ENCODE data around the gene MUC15. TPM values are rescaled to one million over a fixed set of nuclear protein-coding genes. Genes with fewer than 3 reads are reported as not detected.

The MUC15 gene
- total and polyA plus RNA-seq, 2 donors (not counting 1 experiment from before 2014, with no cell fraction given) = not detected

DNA sequence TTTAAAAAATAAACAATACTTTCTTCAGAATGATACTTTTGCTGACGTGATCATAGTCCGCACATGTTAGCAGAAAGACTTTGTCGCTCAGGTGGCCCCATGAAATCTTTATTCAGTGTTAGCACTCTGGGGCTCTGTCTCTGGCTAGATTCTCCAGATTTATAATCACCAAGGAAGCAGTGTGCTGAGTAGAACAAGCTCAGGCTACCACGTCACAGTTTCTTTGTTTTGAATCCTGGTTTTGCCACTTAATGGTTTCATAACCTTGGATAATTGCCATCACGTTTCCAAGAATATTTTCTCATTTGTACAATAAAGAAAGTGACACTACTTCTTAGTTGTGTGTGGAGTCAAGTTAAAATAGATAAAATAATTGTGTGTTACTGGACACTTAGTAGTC is 3.9 kb upstream of the MUC15 start:
- no peak for DNase-seq
- Histone ChIP-seq H3K36me3 (replicated peaks in 1 of 2; ENCODE audit: control extremely low read depth in 1 of 2, control insufficient read depth in 1 of 2, extremely low read depth in 1 of 2, insufficient read depth in 2 of 2, low read length in 1 of 2) (no peaks in the 10 kb centered on the region), H3K27ac (ENCODE audit: low read length in 2 of 2) (no peak overlapping the region), H3K9me3 (ENCODE audit: control extremely low read depth in 1 of 3, control insufficient read depth in 2 of 3, insufficient read depth in 1 of 3, low read length in 2 of 3) (no peaks in the 10 kb centered on the region), H2AFZ (ENCODE audit: insufficient read depth, low read depth, low read length, poor library complexity, severe bottlenecking) (no peak overlapping the region), H3K27me3 (replicated peaks in 1 of 4; ENCODE audit: control extremely low read depth in 1 of 4, control insufficient read depth in 3 of 4, insufficient read depth in 4 of 4, low read length in 3 of 4) (no peaks in the 10 kb centered on the region), H3K4me3 (ENCODE audit: control extremely low read depth in 1 of 5, extremely low read depth in 1 of 5, insufficient read depth in 1 of 5, low read depth in 2 of 5, low read length in 4 of 5) (no peak overlapping the region), H3K4me1 (ENCODE audit: control insufficient read depth in 2 of 2, insufficient read depth in 2 of 2, low read length in 2 of 2) (no peaks in the 10 kb centered on the region), H4K20me1 (ENCODE audit: control insufficient read depth, insufficient read depth, low read length, poor library complexity, severe bottlenecking) (no peaks in the 10 kb centered on the region), H3K4me2 (replicated peaks; ENCODE audit: low read depth, low read length, poor library complexity, severe bottlenecking) (no peak overlapping the region), H3K79me2 (ENCODE audit: control insufficient read depth, insufficient read depth, low read length) (no peaks in the 10 kb centered on the region), H3K9ac (ENCODE audit: low read length) (no peak overlapping the region)
- ChIA-PET POLR2A (no interaction called here), CTCF (no interaction called here)
- no peaks in the 10 kb centered on the region for H3K9me3 Mint-ChIP-seq (ENCODE audit: insufficient read depth)
- intact Hi-C loops (cut with micrococcal nuclease) = no loop called here
- no peak overlapping the region for H3K4me3 Mint-ChIP-seq
- no peaks in the 10 kb centered on the region for H3K27me3 Mint-ChIP-seq
- TF ChIP-seq EZH2 (IDR thresholded peaks at IDR 0.05; ENCODE audit: borderline replicate concordance, insufficient read depth, low read depth, low read length, poor library complexity, severe bottlenecking) (no peak), CTCF (IDR thresholded peaks at IDR 0.05) (no peak)
- H3K27ac Mint-ChIP-seq = no peak overlapping the region
- WGBS (ENCODE audit: insufficient coverage) = 95% methylated on average over 3 of the region's 5 CpGs
- ATAC-seq (ENCODE audit: low read depth) = no peak
- H3K4me1 Mint-ChIP-seq = no peaks in the 10 kb centered on the region

DNA sequence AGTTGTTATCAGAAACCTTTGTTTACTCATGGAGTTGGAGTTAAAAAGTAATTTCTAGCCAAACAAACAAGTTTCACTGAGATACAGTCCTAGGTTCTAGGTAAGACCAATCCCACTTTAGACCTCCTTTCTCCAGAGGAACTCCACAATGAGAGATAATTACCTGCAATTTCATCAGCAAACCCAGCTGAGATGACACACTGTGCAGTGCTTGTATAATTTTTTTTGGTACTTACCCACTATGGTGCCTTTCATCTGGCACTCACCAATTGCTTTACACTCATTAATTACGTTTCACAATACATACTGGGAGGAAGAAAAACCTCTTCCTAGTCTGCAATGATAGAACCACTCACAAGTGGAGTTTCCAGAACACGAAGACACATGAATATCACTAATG is 1.8 kb upstream of the MUC15 start:
- no peak for DNase-seq
- H3K9ac ChIP-seq (ENCODE audit: low read length) = no peak overlapping the region
- no peaks in the 10 kb centered on the region for H3K27me3 ChIP-seq (replicated peaks in 1 of 4; ENCODE audit: control extremely low read depth in 1 of 4, control insufficient read depth in 3 of 4, insufficient read depth in 4 of 4, low read length in 3 of 4)
- Mint-ChIP-seq H3K4me3 (no peak overlapping the region), H3K27me3 (no peaks in the 10 kb centered on the region), H3K4me1 (no peaks in the 10 kb centered on the region), H3K9me3 (ENCODE audit: insufficient read depth) (no peaks in the 10 kb centered on the region), H3K27ac (no peak overlapping the region)
- no peak overlapping the region for H2AFZ ChIP-seq (ENCODE audit: insufficient read depth, low read depth, low read length, poor library complexity, severe bottlenecking)
- no peaks in the 10 kb centered on the region for H3K79me2 ChIP-seq (ENCODE audit: control insufficient read depth, insufficient read depth, low read length)
- no peak overlapping the region for H3K4me3 ChIP-seq (ENCODE audit: control extremely low read depth in 1 of 5, extremely low read depth in 1 of 5, insufficient read depth in 1 of 5, low read depth in 2 of 5, low read length in 4 of 5)
- H3K9me3 ChIP-seq (ENCODE audit: control extremely low read depth in 1 of 3, control insufficient read depth in 2 of 3, insufficient read depth in 1 of 3, low read length in 2 of 3) = no peaks in the 10 kb centered on the region
- WGBS (ENCODE audit: insufficient coverage) = 50% methylated on average over 1 of the region's 2 CpGs
- TF ChIP-seq CTCF (IDR thresholded peaks at IDR 0.05) (no peak), EZH2 (IDR thresholded peaks at IDR 0.05; ENCODE audit: borderline replicate concordance, insufficient read depth, low read depth, low read length, poor library complexity, severe bottlenecking) (no peak)
- H4K20me1 ChIP-seq (ENCODE audit: control insufficient read depth, insufficient read depth, low read length, poor library complexity, severe bottlenecking) = no peaks in the 10 kb centered on the region
- CTCF ChIA-PET = no interaction called here
- H3K4me1 ChIP-seq (ENCODE audit: control insufficient read depth in 2 of 2, insufficient read depth in 2 of 2, low read length in 2 of 2) = no peaks in the 10 kb centered on the region
- POLR2A ChIA-PET = no interaction called here
- no peak for ATAC-seq (ENCODE audit: low read depth)
- H3K36me3 ChIP-seq (replicated peaks in 1 of 2; ENCODE audit: control extremely low read depth in 1 of 2, control insufficient read depth in 1 of 2, extremely low read depth in 1 of 2, insufficient read depth in 2 of 2, low read length in 1 of 2) = no peaks in the 10 kb centered on the region
- intact Hi-C loops (cut with micrococcal nuclease) = no loop called here
- H3K27ac ChIP-seq (ENCODE audit: low read length in 2 of 2) = no peak overlapping the region
- no peak overlapping the region for H3K4me2 ChIP-seq (replicated peaks; ENCODE audit: low read depth, low read length, poor library complexity, severe bottlenecking)

All from B cell (primary cell).